Neural crest cell (in vitro differentiated cells): ENCODE measurements around the gene RHOJ. TPM values are rescaled to one million over a fixed set of nuclear protein-coding genes. Genes with fewer than 3 reads are reported as not detected.

Source experiments
- DNase-seq: peaks from one replicate; pipeline ENCODE4 v3.0.0; 2021; ENCODE audit warnings: low read depth, mixed read lengths, low spot score
- H3K27ac Mint-ChIP-seq: one replicate; pipeline ENCODE4 v1.8.0; 2021; ENCODE audit warnings: mild to moderate bottlenecking, mixed read lengths; ENCODE audit not compliant: unreplicated experiment
- H3K27me3 Mint-ChIP-seq: 2 replicates; pipeline ENCODE4 v1.8.0; 2021; ENCODE audit warnings: low read depth, mild to moderate bottlenecking, mixed read lengths
- H3K36me3 Mint-ChIP-seq: 2 replicates; pipeline ENCODE4 v1.8.0; 2021; ENCODE audit warnings: low read depth, mild to moderate bottlenecking, mixed read lengths
- H3K4me1 Mint-ChIP-seq: 2 replicates; pipeline ENCODE4 v1.8.0; 2021; ENCODE audit warnings: mixed read lengths
- H3K4me3 Mint-ChIP-seq: one replicate; pipeline ENCODE4 v1.8.0; 2021; ENCODE audit warnings: mild to moderate bottlenecking, mixed read lengths
- H3K9me3 Mint-ChIP-seq: 2 replicates; pipeline ENCODE4 v1.8.0; 2021; ENCODE audit warnings: mixed read lengths
- CTCF ChIP-seq: fragments of 200-600 bp; sonication (generic); conservative IDR thresholded peaks from 2 replicates; pipeline ENCODE4 v1.5.0; 2021; ENCODE audit warnings: antibody characterized with exemption, mild to moderate bottlenecking
- total RNA-seq: library from RNA; stranded (reverse); gene quantifications from 2 replicates; pipeline ENCODE4 v1.2.1, GENCODE V29; 2021

Gene RHOJ
- total RNA-seq, 1 donor from 2014 or later = 34.6 TPM

DNA sequence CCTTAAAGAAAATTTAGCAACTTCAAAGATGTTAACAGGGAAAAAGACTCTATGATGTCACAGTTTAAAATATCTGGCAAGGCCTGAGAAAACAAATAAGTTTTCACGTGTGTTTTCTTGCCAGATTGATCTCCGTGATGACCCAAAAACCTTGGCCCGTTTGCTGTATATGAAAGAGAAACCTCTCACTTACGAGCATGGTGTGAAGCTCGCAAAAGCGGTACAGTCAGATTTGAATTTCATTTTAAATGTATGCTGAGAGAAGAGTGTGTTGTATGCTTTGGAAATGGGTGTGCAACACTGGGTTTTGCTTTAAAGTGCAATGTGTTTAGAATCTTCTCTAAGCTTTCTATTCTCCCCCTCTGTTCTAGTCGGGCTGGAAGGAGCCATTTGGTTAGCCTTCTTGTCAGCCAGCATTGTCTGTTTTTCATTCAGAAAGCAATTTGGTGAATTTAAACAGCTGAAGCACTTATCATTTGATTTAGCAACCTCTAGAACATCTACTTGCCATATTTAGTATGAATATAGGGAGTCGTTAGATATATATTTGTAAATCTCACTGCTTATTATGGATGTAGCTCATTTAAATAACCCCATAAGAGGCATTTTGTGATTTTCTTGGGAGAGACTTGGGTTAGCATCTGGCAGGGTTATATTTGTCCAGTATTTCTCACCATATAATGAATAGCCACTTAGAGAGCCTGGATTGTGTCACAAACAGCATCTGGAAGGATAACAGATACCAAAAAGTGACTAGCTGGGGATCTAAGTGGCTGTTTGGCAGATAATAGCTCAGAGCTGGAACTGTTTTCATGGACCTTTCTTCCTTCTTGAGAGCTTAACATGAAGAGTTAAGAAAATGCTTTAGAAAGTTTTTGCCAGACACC, 79.0 kb downstream of the RHOJ start:
- Mint-ChIP-seq H3K9me3 (no peaks in the 10 kb centered on the region), H3K4me3 (no peak overlapping the region), H3K27ac (no peak overlapping the region), H3K27me3 (no peaks in the 10 kb centered on the region), H3K36me3 (no peaks in the 10 kb centered on the region), H3K4me1 (no peaks in the 10 kb centered on the region)
- DNase-seq = no peak
- TF ChIP-seq CTCF = no peak

- Mint-ChIP-seq H3K36me3 (no peaks in the 10 kb centered on the region), H3K27me3 (no peaks in the 10 kb centered on the region), H3K27ac (no peak overlapping the region), H3K4me3 (no peak overlapping the region), H3K9me3 (no peaks in the 10 kb centered on the region), H3K4me1 (no peaks in the 10 kb centered on the region)
- no peak for TF ChIP-seq CTCF
- no peak for DNase-seq
Measured at GRCh38 chr14:63283884-63284248, 79.6 kb downstream of the RHOJ start.

- Mint-ChIP-seq H3K27ac (no peak overlapping the region), H3K27me3 (no peaks in the 10 kb centered on the region), H3K36me3 (peaks cover 2% of the 10 kb centered on the region), H3K4me1 (peaks cover 5% of the 10 kb centered on the region), H3K9me3 (no peaks in the 10 kb centered on the region), H3K4me3 (no peak overlapping the region)
- no peak for TF ChIP-seq CTCF
- no peak for DNase-seq
Measured at GRCh38 chr14:63286071-63286470, 81.8 kb downstream of the RHOJ start.

- peaks cover 8% of the 10 kb centered on the region for H3K4me1 Mint-ChIP-seq
- no peaks in the 10 kb centered on the region for H3K9me3 Mint-ChIP-seq
- no peak for DNase-seq
- no peaks in the 10 kb centered on the region for H3K27me3 Mint-ChIP-seq
- peaks cover 9% of the 10 kb centered on the region for H3K36me3 Mint-ChIP-seq
- no peak for TF ChIP-seq CTCF
- no peak overlapping the region for H3K27ac Mint-ChIP-seq
- H3K4me3 Mint-ChIP-seq = no peak overlapping the region
Measured at GRCh38 chr14:63287666-63288483, 83.6 kb downstream of the RHOJ start.

DNA sequence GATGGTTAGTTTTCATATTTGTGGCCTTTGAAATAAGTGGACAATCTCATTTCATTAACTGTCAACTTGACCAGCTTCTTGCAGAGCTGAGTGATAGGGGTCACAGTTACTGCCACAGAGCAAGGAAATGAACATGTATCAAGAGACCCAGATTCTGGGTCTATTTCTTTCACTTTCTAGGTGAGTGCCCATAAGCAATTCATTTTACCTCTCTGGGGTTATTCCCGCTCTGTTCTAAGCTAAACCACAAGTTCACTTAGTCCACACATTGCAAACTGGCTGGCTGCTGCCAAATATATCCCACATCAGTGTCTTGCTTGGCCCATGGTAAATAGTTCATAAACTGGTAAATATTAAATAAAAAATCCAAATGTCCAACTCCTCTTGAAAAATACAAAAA, 84.6 kb downstream of the RHOJ start:
- Mint-ChIP-seq H3K36me3 (peaks cover 15% of the 10 kb centered on the region), H3K9me3 (no peaks in the 10 kb centered on the region), H3K4me1 (peaks cover 8% of the 10 kb centered on the region), H3K27ac (no peak overlapping the region), H3K27me3 (no peaks in the 10 kb centered on the region), H3K4me3 (no peak overlapping the region)
- no peak for DNase-seq
- TF ChIP-seq CTCF = no peak
